GM21367 (cell line): Measurements from ENCODE around the gene ZNF792.
"Not testable (repeated sequence)": the region's sequence is repeated elsewhere in the genome, so short reads cannot be mapped to it uniquely, and the experiment has no call there.

Experiments used
- ATAC-seq: cut with Tn5 transposase; IDR thresholded peaks from one replicate; pipeline ENCODE4 v1.9.1; 2021; ENCODE audit not compliant: unreplicated experiment

ZNF792 gene

DNA sequence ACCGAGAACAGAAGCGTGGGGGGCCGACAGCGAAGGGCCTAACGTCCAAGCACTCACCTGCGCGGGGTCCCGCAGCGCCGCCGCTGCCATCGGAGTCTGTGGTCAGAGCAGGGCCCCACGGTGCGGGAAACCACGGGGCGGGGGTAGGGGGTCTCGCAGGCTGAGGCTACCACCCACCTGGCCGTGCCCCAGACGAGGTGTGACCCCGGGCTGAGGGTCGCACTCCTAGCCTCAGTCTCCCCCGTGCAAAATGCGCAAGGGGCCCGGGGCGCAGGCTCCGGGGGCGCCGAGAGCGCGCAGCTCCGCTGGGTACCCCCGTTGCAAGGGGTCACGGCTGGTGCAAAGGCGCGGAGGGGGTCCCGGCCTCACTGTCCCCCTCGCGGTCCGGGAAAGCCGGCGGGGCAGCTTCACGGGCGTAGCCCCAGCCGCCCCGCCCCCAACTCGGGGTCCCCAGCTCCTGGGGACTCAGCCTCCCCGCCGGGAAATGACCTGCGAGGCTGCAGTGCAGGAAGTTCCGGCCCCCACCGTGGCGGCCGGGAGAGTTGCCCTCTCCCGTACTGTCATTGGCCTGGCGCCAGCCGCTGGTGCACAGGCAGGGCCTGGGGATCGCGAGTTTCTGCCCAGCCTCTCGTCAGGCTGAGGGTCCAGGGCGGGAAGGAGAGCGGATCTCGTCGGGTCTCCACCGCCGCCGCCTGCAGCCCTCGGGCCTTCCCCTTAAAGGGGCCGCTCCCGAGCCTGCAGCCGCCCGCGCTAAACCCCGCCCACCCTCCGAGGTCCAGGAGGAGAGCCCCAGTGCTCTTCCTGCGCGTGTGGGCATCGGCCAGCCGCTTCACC lies at the start of gene ZNF792:
ZNF792 (minus strand) TSS at position 657 of the 834 bp plus-strand sequence; CDS start at position 90, 567 bp downstream.
- peak; percentile 60 for ATAC-seq

DNA sequence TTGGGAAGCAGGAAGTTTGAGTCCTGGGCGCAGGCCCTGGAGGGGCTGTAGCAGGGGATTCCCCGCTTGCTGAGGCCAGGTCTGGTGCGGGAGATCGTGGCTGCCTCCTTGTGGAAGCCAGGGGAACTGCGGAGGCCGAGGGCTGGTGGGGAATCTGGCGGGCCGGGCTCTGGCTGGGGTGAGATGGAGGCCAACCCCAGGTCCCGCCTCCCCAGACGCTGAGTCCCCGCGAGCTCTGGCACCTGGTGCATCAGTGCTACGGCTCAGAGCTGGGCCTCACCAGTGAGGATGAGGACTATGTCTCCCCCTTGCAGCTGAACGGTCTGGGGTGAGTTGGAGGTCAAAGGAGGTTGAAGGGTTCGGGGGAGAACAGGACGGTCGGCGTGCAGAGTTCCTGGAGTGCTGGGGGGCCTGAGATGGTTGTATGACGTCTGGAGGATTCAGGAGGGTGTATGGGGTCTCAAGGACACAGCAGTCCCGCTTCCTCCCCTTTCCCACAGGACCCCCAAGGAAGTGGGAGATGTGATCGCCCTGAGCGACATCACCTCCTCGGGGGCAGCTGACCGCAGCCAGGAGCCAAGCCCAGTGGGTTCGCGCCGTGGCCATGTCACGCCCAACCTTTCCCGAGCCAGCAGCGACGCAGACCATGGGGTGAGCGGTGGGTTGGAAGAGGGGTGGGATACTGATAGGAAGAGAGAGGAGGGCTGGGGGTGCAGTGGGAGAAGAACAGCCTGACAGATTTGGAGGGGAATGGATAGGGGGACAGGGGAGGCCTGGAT lies 49.2 kb upstream of the ZNF792 start:
- no peak for ATAC-seq

DNA sequence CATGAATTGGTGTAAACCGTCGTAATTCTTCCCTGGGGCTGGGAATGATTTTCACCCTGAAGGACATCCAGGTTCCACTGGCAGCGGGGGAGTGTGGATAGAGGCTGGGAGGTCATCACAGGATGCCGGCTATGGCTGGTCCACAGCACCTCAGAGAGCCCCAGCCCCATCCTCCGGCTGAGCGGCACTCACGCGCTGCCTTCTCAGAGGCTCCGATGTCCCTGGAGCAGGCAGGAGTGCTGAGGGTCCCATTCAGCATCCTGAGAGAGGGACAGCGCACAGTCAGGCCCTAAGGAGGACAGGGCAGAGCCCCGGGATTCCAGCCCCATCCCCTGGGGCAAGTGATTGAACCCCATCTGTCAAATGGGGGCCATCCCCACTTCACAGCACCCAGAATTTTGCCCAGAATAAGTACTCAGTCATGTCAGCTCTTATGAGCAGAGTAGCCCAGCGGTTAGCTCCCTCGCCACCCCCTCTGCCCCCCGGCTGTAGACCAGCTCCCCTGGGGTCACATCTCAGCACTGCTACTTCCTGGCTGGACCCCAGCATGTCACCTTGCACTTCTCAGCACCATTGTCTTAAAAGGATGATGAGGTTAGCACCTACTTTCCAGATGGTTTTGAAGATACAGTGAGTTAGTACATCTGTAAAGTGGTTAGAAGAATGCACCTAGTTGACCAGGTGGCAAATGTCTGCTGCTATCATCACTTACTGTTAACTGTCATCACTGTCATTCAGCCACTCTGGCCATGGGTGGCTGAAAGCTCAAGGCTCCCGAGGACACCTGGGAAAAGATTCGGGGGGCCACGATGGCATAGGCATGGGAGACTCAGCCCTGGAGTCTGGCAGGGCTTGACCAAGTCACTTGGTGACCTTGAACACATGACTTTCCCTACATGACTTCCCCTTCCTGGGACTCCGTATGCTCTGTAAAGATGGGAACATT lies 48.0 kb upstream of the ZNF792 start:
- ATAC-seq = no peak

DNA sequence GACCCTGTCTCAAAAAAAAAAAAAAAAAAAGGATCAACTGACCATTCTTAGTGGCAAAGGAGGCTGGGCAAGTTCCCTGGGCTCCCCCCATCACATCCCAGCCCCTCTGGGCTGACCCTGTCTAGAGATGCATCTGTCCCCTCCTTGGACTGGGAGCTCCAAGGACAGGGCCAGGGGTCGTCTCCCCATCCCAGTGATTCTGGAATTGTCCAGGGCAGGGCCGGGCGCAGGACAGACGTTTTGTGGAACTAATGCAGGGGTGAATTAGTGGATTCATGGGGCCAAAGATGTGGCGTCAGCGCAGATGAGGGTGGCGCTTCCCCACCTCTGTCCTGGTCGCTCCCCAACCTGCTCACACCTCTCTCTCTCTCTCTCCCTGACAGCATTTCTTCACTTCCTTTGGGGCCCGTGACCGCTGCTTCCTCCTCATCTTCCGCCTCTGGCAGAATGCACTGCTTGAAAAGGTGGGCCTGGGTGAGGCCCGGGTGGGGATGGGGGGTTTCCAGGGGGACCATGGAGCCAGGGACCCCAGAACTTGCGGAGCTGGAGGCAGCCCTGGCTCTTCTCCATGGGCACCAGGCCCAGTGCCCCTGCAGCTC lies 47.2 kb upstream of the ZNF792 start:
- ATAC-seq = no peak

DNA sequence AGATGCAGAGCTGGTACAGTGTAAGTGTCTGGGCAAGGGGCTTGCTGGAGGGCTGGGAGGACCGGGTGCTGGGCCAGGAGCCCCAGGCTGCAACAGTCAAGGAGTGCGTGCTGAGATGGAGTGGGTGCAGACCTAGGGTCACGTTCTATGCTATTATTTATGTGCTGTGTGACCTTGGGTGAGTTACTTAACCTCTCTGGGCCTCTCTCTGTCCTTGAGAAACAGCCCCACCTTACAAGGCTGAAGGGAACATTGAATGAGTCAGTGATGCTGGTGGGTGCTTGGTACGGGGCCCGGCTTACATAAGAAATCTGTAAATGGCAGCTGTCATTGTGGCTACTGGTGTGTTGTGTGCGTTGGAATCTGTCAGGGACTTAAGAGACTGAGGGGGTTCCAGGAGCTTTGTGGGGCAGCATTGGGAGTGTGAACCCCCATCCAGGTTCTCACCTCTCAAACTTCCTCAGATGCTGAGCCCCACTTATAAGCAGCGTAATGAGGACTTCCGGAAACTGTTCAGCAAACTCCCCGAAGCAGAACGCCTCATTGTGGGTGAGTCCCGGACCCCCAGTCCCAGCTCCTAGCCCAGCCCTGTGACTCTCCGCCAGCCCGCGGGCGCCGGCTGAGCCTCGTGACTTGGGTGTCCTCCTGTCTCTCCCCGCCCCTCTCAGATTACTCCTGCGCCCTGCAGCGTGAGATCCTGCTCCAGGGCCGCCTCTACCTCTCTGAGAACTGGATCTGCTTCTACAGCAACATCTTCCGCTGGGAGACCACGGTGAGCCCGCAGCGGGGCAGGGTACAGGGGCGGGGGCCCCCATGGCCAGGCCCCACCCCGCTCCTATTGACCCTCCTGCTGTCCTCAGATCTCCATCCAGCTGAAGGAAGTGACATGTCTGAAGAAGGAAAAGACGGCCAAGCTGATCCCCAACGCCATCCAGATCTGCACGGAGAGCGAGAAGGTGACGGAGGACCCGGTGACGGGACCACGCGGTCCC lies 45.7 kb upstream of the ZNF792 start:
- no peak for ATAC-seq

DNA sequence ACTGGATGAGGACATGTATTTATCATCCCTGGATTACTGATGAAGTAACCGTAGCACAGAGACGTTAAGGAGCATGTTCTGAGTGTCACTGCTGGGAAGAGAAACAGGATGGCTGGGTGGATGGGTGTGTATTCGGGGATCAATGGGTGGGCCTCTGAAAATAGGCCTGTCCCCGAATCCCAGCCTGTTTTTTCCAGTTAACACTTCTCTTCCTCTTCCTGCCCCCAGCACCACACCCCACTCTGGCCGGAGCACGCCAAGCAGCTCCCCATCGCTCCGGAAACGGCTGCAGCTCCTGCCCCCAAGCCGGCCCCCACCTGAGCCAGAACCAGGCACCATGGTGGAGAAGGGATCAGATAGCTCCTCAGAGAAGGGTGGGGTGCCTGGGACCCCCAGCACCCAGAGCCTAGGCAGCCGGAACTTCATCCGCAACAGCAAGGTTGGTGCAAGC lies 44.9 kb upstream of the ZNF792 start:
- no peak for ATAC-seq

DNA sequence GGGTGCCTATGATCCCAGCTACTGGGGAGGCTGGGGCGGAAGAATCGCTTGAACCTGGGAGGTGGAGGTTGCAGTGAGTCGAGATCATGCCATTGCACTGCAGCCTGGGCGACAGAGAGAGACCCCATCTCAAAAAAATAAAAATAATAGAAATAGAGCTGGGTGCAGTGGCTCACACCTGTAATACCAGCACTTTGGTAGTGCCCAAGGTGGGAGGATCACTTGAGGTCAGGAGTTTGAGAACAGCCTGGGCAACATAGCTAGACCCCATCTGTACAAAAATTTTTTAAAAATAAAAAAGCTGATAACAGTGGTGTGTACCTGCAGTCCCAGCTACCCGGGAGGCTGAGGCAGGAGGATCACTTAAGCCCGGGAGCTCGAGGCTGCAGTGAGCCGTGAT lies 43.4 kb upstream of the ZNF792 start:
- ATAC-seq = not testable (repeated sequence)

DNA sequence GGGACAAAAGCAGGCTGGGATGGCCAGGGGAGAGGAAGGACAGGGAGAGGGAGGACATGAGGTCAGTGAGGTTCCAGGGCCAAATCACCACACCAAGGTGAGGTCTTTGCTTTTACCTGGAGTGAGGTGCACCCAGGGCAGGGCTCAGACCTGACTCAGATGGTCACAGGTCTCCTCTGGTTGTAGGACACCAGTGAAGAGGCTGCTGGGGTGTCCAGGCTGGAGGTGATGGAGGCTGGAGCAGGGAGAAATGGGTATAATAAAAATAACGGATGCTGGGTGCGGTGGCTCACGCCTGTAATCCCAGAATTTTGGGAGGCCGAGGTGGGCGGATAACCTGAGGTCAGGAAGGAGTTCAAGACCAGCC lies 43.0 kb upstream of the ZNF792 start:
- ATAC-seq = no peak

DNA sequence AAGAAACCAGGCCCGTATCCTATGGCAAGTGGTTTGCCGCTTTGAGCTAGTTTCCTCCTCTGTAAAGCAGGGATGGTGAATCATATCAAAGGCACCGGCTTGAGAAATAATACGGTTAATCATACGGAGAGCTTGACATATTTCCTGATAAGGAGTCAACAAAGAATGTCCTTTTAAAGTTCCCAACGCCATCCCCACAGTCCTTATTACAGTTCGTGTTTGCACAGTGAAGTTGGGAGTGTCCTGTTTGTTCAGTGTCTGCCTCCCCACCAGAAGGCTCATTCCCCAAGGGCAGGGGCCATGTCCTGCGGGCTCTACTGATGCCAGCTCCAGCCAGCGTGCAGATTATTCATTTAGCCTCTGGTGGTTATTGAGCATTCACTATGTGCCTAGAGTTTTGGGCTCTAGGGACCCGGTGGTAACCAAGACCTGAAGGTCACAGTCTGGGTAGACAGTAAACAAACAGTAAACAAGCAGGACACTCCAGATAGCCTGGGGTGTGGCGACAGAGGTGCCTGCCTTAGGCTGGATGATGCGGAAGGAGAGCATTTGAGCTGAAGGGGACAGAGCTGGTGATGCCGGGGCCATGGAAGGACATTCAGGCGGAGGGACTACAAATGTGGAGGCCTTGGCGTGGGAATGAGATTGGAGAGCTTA lies 42.4 kb upstream of the ZNF792 start:
- ATAC-seq = no peak

DNA sequence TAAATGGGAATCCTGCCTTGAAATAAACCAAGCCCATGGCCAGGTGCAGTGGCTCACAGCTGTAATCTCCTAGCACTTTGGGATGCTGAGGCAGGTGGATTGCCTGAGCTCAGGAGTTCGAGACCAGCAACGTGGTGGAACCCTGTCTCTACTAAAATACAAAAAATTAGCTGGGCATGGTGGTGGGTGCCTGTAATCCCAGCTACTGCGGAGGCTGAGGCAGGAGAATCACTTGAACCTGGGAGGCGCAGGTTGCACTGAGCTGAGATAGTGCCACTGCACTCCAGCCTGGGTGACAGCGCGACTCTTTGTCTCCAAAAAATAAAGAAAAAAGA lies 41.9 kb upstream of the ZNF792 start:
- not testable (repeated sequence) for ATAC-seq

DNA sequence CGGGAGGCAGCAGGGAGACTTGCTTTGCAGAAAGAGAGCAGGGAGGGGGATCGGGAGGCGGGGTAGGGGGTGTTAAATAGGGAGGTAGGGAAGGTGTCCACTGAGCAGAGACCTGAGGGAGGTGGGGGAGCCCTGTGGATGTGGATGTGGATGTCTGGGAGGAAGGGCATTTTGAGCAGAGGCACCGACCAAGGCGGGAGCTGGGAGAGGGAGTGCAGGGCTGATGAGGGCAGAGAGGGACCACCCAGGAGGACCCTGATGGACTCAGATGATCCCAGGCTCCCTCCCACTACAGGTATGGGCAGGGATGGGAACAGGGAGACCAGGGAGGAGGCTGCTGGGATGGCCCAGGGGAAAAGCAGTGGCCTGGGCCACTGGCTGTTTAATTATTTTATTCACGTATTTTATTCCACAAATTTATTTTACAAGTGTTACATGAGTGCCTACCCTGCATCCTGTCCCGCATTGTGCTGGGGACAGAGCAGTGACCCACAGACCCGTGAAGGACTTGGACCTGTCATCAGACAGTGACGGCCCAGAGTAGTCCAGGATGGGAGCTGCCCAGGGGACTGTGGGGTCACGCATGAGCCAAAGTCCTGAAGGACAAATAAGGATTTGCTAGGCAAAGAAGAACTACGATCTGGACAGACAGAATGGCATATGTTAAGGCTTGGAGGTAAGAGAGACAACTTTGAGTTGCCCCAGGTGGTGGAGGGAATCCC lies 41.4 kb upstream of the ZNF792 start:
- no peak for ATAC-seq

DNA sequence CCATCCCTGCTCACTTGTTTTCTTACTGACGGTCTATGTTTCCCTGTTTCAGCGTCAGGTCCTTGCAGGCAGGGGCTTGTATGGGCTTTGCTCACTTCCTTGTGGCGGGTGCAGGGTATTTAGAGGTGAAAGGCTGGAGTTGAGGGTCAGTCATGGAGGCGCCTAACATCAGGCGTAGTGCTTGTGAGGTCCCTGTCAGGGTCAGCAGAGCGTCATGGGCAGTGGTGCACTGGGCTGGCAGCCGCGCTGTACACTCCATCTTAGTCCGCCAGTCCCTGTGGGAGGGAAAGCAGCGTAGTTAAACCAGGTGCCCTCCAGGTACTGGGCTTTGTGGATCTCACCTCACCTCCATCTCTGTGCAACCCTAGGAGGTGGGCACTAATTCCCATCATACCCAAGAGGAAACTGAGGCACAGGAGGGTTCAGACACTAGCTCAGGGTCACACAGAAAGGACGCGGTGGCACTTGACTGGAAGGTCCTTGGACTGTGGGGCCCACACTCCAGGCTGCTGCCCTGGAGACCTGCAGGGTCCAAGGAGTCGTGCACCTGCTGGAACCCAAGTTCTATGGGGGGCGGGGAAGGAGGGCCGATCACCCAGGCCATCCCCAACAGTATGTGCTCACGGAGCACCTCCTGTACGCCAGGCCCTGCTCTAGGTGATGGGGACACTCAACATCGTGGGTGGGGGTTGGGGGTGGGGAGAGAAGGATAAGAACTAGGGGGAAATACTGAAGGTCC lies 40.7 kb upstream of the ZNF792 start:
- ATAC-seq = no peak

DNA sequence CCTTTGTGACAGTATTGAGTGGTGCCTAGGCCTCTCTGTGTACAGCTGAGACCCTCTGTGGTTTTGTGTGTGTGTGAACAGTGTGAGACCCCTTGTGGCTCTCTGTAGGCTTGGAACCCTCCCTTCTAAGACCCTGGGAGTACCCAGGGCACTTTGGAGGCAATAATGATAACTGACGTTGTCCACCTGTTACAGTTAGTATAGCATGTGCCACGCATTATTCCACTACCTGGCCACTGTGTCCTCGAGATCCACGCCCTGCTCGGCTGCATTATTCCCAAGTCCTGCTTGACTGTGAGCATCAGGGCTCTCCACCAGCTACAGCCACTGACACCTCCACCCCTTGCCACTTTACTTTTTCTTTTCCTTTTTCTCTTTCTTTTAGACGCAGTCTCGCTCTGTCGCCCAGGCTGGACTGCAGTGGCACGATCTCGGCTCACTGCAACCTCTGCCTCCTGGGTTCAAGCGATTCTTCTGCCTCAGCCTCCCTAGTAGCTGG lies 38.1 kb upstream of the ZNF792 start:
- no peak for ATAC-seq

DNA sequence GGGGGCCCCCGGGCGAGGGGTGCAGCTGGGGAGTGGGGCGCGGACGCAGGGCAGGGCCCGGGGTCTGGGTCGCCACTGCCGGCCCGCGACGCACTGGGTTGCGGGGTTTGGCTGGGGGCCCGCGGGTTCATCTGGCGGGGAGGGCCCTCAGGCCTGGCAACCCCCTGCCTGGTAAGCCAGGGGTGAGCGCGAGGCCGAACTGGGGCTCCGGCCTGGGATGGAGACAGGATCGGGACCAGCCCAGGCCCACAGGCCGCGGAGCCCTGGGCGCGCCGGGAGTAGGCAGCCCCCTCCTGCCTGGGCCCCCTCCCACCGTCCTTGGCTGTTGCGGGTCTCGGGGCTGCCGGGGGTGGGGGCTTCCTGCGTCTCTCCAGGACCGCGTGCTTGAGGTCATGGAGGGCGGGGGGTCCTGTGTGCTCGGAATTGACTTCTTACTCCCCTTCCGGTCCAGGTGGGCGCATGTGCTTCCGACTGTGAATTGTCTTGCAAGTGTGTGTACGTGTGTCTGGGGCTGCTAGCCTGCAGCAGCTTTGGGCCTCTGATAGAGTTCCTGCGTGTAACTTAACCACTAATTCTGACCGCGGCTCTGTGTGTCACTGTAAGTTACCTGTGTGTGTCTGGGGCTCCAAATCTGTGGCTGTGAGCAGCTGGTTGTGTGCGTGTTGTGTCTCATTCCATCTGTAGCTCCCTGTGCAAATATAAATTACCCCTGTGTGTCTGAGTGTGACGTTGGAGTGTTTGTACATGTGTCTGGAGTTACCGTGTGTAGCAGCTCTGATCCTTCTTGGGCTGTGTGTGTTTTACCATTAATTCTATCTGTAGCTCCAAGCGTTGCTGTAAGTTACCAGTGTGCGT lies 36.8 kb upstream of the ZNF792 start:
- ATAC-seq = no peak

DNA sequence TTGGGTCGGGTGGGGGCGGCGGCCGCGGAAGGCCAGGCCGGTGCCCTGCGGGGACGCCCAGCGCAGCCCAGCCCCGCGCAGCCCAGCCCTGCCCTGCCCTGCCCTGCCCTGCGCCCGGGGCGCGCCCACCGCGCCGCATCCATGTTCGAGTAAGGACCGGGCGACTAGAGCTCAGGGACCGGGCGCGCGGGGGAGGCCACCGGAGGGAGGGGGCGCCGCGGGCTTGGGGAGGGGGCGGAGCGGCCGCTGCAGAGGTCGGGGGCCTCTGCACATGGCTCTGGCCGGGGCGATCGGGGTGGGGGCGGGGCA lies 36.3 kb upstream of the ZNF792 start:
- no peak for ATAC-seq

DNA sequence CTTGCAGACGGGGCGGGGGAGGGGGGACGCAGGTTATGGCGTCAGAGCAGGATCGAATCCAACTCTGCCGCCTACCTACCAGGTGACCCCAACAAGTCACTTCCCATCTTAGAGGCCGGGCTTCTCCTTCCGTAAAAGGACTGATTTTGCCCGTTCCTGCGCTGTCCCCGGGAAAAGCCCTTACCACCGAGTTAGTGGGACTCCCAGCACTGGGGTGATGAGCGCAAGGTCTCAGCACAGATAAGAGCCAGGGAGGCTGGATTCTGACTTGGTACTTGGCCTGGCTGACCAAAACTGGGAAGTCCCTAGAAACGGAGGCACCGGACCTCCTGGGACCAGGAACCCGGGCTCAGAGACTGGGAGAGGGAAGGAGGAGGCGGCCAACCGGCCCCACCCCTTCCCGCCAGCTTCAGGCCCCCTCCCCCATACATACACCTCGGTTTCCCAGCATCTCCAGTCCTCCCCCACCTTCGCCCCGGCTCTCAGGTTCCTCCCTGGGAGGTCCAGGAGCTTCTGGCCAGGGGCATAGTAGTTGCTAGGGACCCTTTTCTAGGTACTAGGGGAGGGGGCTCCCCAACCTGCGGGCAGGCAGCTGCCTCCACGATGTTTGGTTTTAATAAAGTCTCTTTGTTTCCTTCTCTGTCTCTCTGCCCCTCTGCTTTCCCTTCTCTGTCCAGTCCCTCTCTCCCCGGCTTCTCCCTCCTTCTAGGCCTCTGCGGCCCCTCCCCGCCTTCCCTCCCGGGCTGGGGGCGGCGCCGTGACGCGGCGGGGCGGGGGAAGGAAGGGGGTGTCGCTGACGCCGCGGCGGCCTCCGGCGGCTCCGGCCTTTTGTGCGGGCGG lies 35.7 kb upstream of the ZNF792 start, which contains the start of gene GRAMD1A:
GRAMD1A (plus strand) TSS at position 826 of the 840 bp plus-strand sequence. CDS start 156 bp downstream, outside the sequence.
- no peak for ATAC-seq
